Lower leg skin (tissue), 4 donors: Measurements from ENCODE around the gene VAV2. TPM values are rescaled to one million over a fixed set of nuclear protein-coding genes. Genes with fewer than 3 reads are reported as not detected.

Experiments
- DNase-seq, 2 donors: peaks; one replicate each; pipeline ENCODE4 v3.0.0-alpha.2; 2019; ENCODE audit warnings: low spot score in 2 of 2
- H3K4me3 ChIP-seq: fragments of 200-600 bp; sonication (generic); 2 replicates; pipeline ENCODE4 v1.5.1; 2017; ENCODE audit warnings: mild to moderate bottlenecking, low read depth; ENCODE audit not compliant: poor library complexity, severe bottlenecking
- POLR2A ChIP-seq, 2 donors: fragments of 450-650 bp; IDR thresholded peaks; one replicate each; pipeline ENCODE4 v1.6.1; 2016 to 2017; ENCODE audit warnings: antibody characterized with exemption in 2 of 2, mild to moderate bottlenecking in 1 of 2, moderate library complexity in 1 of 2
- WGBS, 2 donors: methylation state at CpG; one replicate each; pipeline ENCODE4 v1.1.5; 2018; 5-methylcytosine and 5-hydroxymethylcytosine counted together
- intact Hi-C: fragments of 100-400 bp; cut with DNase I; formaldehyde crosslinking; loops from one replicate; pipeline ENCODE4 v1.15.0; 2023; ENCODE audit warnings: low total_unique reads
- total RNA-seq, 4 donors: library from RNA; depleted of rRNA; stranded (reverse); fragments of >200 nt; gene quantifications; one replicate each; pipeline ENCODE4 v1.1.0, GENCODE V29; 2016
- TF ChIP-seq, protein P1 (sequence below), 3 donors: fragments of 450-650 bp; IDR thresholded peaks; one replicate each; pipeline ENCODE4 v1.5.1; 2016; ENCODE audit warnings: antibody characterized with exemption in 3 of 3, mild to moderate bottlenecking in 3 of 3, moderate library complexity in 2 of 3

The VAV2 gene
- total RNA-seq, 4 donors from 2014 or later = 6.8 to 9.1 (median 7.5) TPM

- 83 to 89% methylated on average over 2 of the region's 2 CpGs for WGBS, 2 donors
- intact Hi-C loops = no loop called here
- no peak overlapping the region for H3K4me3 ChIP-seq
- no peak for DNase-seq
- no peak for TF ChIP-seq POLR2A (IDR thresholded peaks at IDR 0.05)
- TF ChIP-seq, protein P1, sequence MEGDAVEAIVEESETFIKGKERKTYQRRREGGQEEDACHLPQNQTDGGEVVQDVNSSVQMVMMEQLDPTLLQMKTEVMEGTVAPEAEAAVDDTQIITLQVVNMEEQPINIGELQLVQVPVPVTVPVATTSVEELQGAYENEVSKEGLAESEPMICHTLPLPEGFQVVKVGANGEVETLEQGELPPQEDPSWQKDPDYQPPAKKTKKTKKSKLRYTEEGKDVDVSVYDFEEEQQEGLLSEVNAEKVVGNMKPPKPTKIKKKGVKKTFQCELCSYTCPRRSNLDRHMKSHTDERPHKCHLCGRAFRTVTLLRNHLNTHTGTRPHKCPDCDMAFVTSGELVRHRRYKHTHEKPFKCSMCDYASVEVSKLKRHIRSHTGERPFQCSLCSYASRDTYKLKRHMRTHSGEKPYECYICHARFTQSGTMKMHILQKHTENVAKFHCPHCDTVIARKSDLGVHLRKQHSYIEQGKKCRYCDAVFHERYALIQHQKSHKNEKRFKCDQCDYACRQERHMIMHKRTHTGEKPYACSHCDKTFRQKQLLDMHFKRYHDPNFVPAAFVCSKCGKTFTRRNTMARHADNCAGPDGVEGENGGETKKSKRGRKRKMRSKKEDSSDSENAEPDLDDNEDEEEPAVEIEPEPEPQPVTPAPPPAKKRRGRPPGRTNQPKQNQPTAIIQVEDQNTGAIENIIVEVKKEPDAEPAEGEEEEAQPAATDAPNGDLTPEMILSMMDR (IDR thresholded peaks at IDR 0.05) = no peak
Observed at GRCh38 chr9:134002796-134003195, 10.7 kb upstream of the VAV2 start.

DNA sequence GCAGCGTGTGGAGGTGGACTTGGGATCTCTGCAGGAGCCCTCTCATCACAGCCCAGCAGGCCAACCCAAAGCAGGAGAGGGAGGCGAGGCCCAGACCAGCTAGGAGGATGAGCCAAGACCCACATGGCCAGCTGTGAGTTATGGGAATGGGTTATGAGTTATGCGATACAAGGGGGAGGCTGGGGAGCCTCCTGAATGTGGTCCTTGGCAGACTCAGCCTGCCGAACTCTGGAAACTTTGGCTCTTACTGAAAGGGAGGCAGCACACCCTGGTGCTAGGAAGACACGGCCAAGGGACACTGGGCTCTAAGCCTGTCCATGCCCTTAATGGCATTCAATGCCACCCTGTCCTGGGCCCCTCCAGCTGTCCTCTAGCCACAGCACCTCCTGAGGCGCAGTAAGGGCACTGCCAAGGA is 7.7 kb upstream of the VAV2 start:
- no peak for DNase-seq
- intact Hi-C loops = no loop called here
- WGBS, 2 donors = 78 to 93% methylated on average over 5 to 6 of the region's 6 CpGs
- TF ChIP-seq, protein P1 (IDR thresholded peaks at IDR 0.05) = no peak
- no peak for TF ChIP-seq POLR2A (IDR thresholded peaks at IDR 0.05)
- H3K4me3 ChIP-seq = no peak overlapping the region

GRCh38 chr9:133998915-133999595 is 6.9 kb upstream of the VAV2 start:
- no peak overlapping the region for H3K4me3 ChIP-seq
- TF ChIP-seq, protein P1 (IDR thresholded peaks at IDR 0.05) = no peak
- WGBS, 2 donors = 100% methylated on average over 1 of the region's 1 CpG
- no peak for DNase-seq
- intact Hi-C loops = no loop called here

- no peak for TF ChIP-seq POLR2A (IDR thresholded peaks at IDR 0.05)
- TF ChIP-seq, protein P1 (IDR thresholded peaks at IDR 0.05) = no peak
- WGBS, 2 donors = 86 to 93% methylated on average over 2 of the region's 2 CpGs
- intact Hi-C loops = no loop called here
- H3K4me3 ChIP-seq = no peak overlapping the region
- no peak for DNase-seq
Observed at GRCh38 chr9:133997584-133997983, 5.5 kb upstream of the VAV2 start.

DNA sequence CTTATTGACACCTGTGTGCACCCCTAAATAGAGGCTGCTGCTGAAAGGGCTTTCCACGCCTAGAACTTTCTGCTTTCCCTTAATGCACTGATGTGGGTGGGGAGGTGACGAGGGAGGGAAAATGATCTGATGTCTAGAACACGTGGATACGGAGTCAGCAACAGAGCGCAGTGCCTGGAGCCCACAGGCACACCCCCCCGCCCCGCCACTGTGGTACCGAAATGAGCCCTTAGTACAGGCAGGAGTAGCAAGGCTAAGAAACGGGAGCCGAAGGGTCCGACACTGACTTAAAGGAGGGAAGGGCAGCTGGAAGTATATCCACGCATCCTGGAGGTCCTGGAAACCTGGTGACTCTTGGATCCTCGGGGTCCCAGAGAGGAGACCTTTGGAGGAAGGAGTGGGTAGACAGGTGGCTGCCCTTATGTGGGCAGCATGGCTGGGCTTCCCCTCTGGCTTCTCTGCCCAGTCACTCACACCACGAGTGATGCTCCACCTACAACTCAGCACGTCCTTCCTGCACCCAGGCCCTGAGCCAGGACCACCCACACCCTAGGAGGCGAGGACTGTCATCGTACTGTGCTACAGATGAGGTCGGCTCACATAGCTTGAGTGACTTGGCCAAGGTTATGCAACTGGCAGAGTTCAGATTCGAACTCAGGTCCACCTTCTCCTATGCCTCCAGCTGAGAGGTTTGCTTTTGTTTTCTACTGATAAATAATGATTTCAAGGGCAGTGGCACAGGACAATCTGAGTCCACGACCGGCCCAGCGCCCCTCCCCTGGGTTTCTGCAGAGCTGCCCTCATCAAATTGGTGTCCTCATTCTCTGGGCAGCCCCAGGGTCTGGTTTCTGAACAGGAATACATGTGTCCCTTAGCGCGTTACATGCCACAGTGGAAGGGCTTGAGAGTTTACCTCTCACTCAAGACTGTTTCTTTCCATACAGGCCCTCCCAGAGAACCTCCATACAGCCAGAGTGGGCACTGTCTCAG is 4.7 kb upstream of the VAV2 start:
- TF ChIP-seq, protein P1 (IDR thresholded peaks at IDR 0.05) = no peak
- no peak for TF ChIP-seq POLR2A (IDR thresholded peaks at IDR 0.05)
- no peak for DNase-seq
- intact Hi-C loops = no loop called here
- 58% methylated on average over 24 of the region's 24 CpGs for WGBS, 2 donors
- H3K4me3 ChIP-seq = no peak overlapping the region
